Testis (tissue), 2 donors: Measurements from ENCODE around the gene IL32.

Experiments
- CTCF ChIP-seq, 3 experiments: fragments of 450-650 bp in 2 of 3; fragments of 200-600 bp in 1 of 3; sonication (generic) in 1 of 3; IDR thresholded peaks; one replicate each; pipeline ENCODE4 v1.5.1; 2016 to 2019; ENCODE audit warnings: antibody characterized with exemption in 3 of 3, mild to moderate bottlenecking in 2 of 3, moderate library complexity in 1 of 3
- POLR2A ChIP-seq: fragments of 450-650 bp; IDR thresholded peaks from one replicate; pipeline ENCODE4 v1.6.1; 2017; ENCODE audit warnings: antibody characterized with exemption, mild to moderate bottlenecking, moderate library complexity

- TF ChIP-seq CTCF (IDR thresholded peaks at IDR 0.05) (no peak), POLR2A (no peak)
Observed at GRCh38 chr16:3025032-3026002, 40.1 kb upstream of the IL32 start.
